Measurements from ENCODE around the gene INAFM2. TPM values are rescaled to one million over a fixed set of nuclear protein-coding genes. Genes with fewer than 3 reads are reported as not detected.

The INAFM2 gene
- polyA plus RNA-seq, 1 donor from 2014 or later: 14.8 TPM

DNA sequence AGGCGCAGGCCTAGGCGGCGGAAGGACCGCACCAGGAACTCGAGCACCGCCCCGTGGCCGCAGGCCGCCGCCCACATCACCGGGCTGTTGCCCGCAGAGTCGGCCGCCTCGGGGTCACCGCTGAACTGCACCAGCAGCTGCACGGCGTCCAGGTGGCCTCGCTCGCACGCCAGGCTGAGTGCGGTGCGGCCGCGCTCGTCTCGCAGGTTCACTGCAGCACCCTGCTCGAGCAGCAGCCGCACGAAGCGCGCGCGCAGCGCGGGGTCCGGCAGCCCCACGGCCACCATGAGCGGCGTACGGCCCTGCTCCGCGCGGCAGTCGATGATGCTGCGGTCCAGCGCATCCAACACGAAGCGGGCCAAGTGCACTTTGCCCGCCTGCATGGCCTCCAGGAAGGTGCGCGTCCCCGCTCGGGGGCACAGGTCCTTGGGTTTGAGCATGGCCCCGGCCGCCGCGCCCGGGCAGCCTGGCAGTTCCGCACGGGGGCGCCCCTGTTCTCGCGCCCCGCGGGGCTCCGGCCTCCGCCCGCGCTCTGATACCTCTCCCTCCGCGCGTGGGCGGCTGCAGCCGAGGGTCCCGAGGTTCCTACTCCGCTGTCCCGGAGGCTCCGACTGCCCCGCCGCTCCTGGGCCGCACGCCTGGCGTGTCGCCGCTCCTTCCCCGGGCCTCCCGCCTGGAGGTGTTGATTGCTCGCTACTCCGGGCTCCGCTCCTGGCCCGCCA lies 41.2 kb upstream of the INAFM2 start:
- Histone ChIP-seq H3K9me2 (ENCODE audit: insufficient read depth, low read length) (no peaks in the 10 kb centered on the region), H3K9me3 (ENCODE audit: low read length) (no peaks in the 10 kb centered on the region), H3K27me3 (ENCODE audit: insufficient read depth, low read depth, low read length) (peaks cover 62% of the 10 kb centered on the region), H3K9ac (ENCODE audit: low read length) (peak overlapping the region; percentile 39), H3K27ac (ENCODE audit: low read length) (no peak overlapping the region), H3K79me2 (replicated peaks; ENCODE audit: insufficient read depth, low read length) (no peaks in the 10 kb centered on the region), H3F3A (ENCODE audit: insufficient read depth, low read length, poor library complexity, severe bottlenecking) (no peaks in the 10 kb centered on the region), H4K20me1 (ENCODE audit: insufficient read depth) (no peaks in the 10 kb centered on the region), H2AFZ (ENCODE audit: low read depth, low read length) (no peak overlapping the region), H3K36me3 (ENCODE audit: insufficient read depth, low read length) (no peaks in the 10 kb centered on the region), H3K4me2 (ENCODE audit: low read length) (no peak overlapping the region), H3K4me3 (ENCODE audit: low read length) (peak overlapping the region; percentile 63)
- TF ChIP-seq CTCF (IDR thresholded peaks at IDR 0.05; ENCODE audit: poor library complexity, severe bottlenecking) (peak; percentile 64), EP300 (conservative IDR thresholded peaks at IDR 0.05; ENCODE audit: poor library complexity, severe bottlenecking) (no peak), POLR2AphosphoS5 (IDR thresholded peaks at IDR 0.05) (peak; percentile 11), EZH2 (IDR thresholded peaks at IDR 0.05; ENCODE audit: borderline replicate concordance, insufficient read depth, low read length, poor library complexity, severe bottlenecking) (no peak), MXI1 (conservative IDR thresholded peaks at IDR 0.05; ENCODE audit: poor library complexity, severe bottlenecking) (peak; percentile 7), SMC3 (conservative IDR thresholded peaks at IDR 0.05; ENCODE audit: poor library complexity) (peak; percentile 46), REST (IDR thresholded peaks at IDR 0.05; ENCODE audit: borderline replicate concordance) (no peak), RAD21 (conservative IDR thresholded peaks at IDR 0.05) (peak; percentile 19), TAF1 (IDR thresholded peaks at IDR 0.05; ENCODE audit: low read depth) (no peak)

DNA sequence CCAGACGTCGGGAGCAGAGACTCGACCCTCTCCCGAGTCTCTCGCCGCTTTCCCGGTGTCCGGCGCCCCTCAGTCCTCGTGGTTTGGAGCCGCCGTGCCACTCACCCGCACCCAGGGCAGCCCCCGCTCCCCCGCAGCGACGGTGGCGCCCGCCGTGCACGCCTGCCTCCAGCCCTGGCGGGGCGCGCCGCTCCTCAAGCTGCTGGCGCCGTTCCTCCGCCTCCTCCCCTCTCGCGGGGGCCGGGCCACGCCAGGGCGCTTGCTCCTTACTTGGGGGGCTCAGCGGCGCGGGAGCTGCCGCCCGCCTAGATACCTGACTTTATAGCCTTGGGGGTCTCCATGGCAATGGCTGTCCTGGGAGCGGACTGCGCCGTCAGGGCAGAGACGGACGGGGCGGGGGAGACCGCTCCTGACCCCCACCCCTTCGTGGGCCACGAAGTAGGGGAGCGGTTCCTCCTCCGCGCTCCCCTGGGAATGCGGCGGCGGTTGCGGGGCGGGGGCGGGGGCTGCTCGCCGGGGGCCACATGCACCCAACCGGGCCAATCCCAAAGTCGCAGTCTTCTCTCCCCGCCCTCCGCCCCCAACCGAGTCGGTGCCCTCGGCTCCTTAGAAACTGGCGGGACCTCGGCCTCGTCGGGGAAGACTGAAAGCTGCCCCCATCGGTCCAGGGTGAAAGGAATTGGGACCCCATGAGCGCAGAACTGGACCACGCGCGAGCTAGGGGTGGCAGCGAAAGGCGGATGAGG lies 40.5 kb upstream of the INAFM2 start, which contains the start of gene ANKRD63:
Gene ANKRD63 (minus strand): TSS at position 196 of the 746 bp plus-strand sequence. CDS start 478 bp downstream, outside the sequence.
- peak within 1 kb of the TSS; percentile 63 for H3K4me3 ChIP-seq (ENCODE audit: low read length)
- H3K9me2 ChIP-seq (ENCODE audit: insufficient read depth, low read length): no peaks in the 10 kb centered on the region
- peaks cover 62% of the 10 kb centered on the region for H3K27me3 ChIP-seq (ENCODE audit: insufficient read depth, low read depth, low read length)

More for the DNA sequence above, 40.5 kb upstream of the INAFM2 start, which contains the start of gene ANKRD63:
- Histone ChIP-seq H3K27ac (ENCODE audit: low read length) (no peak within 1 kb of the TSS), H3K9ac (ENCODE audit: low read length) (peak within 1 kb of the TSS; percentile 39), H4K20me1 (ENCODE audit: insufficient read depth) (no peaks in the 10 kb centered on the region), H2AFZ (ENCODE audit: low read depth, low read length) (no peak within 1 kb of the TSS), H3K36me3 (ENCODE audit: insufficient read depth, low read length) (no peaks in the 10 kb centered on the region), H3K4me2 (ENCODE audit: low read length) (no peak within 1 kb of the TSS), H3F3A (ENCODE audit: insufficient read depth, low read length, poor library complexity, severe bottlenecking) (no peaks in the 10 kb centered on the region), H3K79me2 (replicated peaks; ENCODE audit: insufficient read depth, low read length) (no peaks in the 10 kb centered on the region), H3K9me3 (ENCODE audit: low read length) (no peaks in the 10 kb centered on the region)
- no peak for TF ChIP-seq RAD21 (conservative IDR thresholded peaks at IDR 0.05)
- TF ChIP-seq SMC3 (conservative IDR thresholded peaks at IDR 0.05; ENCODE audit: poor library complexity): no peak
- peak; percentile 51 for TF ChIP-seq POLR2AphosphoS5 (IDR thresholded peaks at IDR 0.05)
- peak; percentile 58 for TF ChIP-seq EZH2 (IDR thresholded peaks at IDR 0.05; ENCODE audit: borderline replicate concordance, insufficient read depth, low read length, poor library complexity, severe bottlenecking)
- TF ChIP-seq EP300 (conservative IDR thresholded peaks at IDR 0.05; ENCODE audit: poor library complexity, severe bottlenecking): no peak
- no peak for TF ChIP-seq TAF1 (IDR thresholded peaks at IDR 0.05; ENCODE audit: low read depth)
- no peak for TF ChIP-seq CTCF (IDR thresholded peaks at IDR 0.05; ENCODE audit: poor library complexity, severe bottlenecking)
- no peak for TF ChIP-seq REST (IDR thresholded peaks at IDR 0.05; ENCODE audit: borderline replicate concordance)
- no peak for TF ChIP-seq MXI1 (conservative IDR thresholded peaks at IDR 0.05; ENCODE audit: poor library complexity, severe bottlenecking)
